A549 (cell line): ENCODE measurements around the gene TAF3. TPM values are rescaled to one million over a fixed set of nuclear protein-coding genes. Genes with fewer than 3 reads are reported as not detected.

Source experiments
- ATAC-seq, 2 experiments: fragments of 200-7000 bp in 1 of 2; fragments of >200 bp in 1 of 2; cut with Nextera tagmentation in 1 of 2; cut with Tn5 transposase in 1 of 2; 3 replicates each; pipeline versions ENCODE4 v1.8.0 to v1.9.1; 2018 to 2020; ENCODE audit warnings: mild to moderate bottlenecking in 1 of 2, moderate library complexity in 1 of 2
- CTCF ChIA-PET: fragments of 300-600 bp; sonication (Branson Sonifier 250); formaldehyde crosslinking; extraction: SDS; loops from one replicate; lab custom pipeline; 2021; ENCODE audit warnings: antibody characterized with exemption, inconsistent platforms; lab: Yijun Ruan, JAX
- POLR2A ChIA-PET: fragments of 350-600 bp; formaldehyde crosslinking; extraction: SDS; loops from one replicate; lab custom pipeline; 2021; ENCODE audit warnings: antibody characterized with exemption, inconsistent platforms; lab: Yijun Ruan, JAX
- DNase-seq, 2 experiments: peaks; one replicate each; pipeline versions ENCODE4 v3.0.0 to v3.0.0-alpha.2; 2011 to 2016; ENCODE audit warnings: low read depth in 1 of 2, low spot score in 1 of 2
- FAIRE-seq: peaks from 2 replicates; lab custom pipeline; 2011; peaks lifted over from hg19 to GRCh38; lab: Jason Lieb, UNC
- H3K27ac ChIP-seq, 2 experiments: fragments of >200 bp; sonication (Bioruptor Twin); formaldehyde crosslinking; 3 replicates each; pipeline ENCODE4 v1.5.1; 2016 to 2017
- H3K4me1 ChIP-seq: fragments of >200 bp; sonication (Bioruptor Twin); formaldehyde crosslinking; 3 replicates; pipeline ENCODE4 v1.6.1; 2016
- H3K4me2 ChIP-seq: fragments of >200 bp; sonication (Bioruptor Twin); formaldehyde crosslinking; 3 replicates; pipeline ENCODE4 v1.6.1; 2016
- H3K4me3 ChIP-seq: fragments of >200 bp; sonication (Bioruptor Twin); formaldehyde crosslinking; 3 replicates; pipeline ENCODE4 v1.5.1; 2016
- H3K9me3 ChIP-seq: fragments of >200 bp; sonication (Bioruptor Twin); formaldehyde crosslinking; 3 replicates; pipeline ENCODE4 v1.6.1; 2016
- CEBPB ChIP-seq, 2 experiments: fragments of >200 bp in 1 of 2; sonication (Bioruptor Twin) in 1 of 2; formaldehyde crosslinking in 1 of 2; IDR thresholded peaks; 2 replicates each; pipeline ENCODE4 v1.6.1; 2012 to 2016
- CHD2 ChIP-seq: fragments of 150-350 bp; IDR thresholded peaks from 2 replicates; pipeline ENCODE4 v1.6.1; 2014; ENCODE audit warnings: low read length; ENCODE audit not compliant: partially characterized antibody
- CHD4 ChIP-seq: fragments of 200-600 bp; sonication (generic); IDR thresholded peaks from 2 replicates; pipeline ENCODE4 v1.6.1; 2016; ENCODE audit warnings: antibody characterized with exemption, mild to moderate bottlenecking, borderline replicate concordance
- EHMT2 ChIP-seq: fragments of 200-600 bp; sonication (generic); IDR thresholded peaks from 2 replicates; pipeline ENCODE4 v1.6.1; 2016; ENCODE audit warnings: antibody characterized with exemption, low read depth, mild to moderate bottlenecking, moderate library complexity
- EP300 ChIP-seq, 2 experiments: fragments of >200 bp; sonication (Bioruptor Twin); formaldehyde crosslinking; IDR thresholded peaks; 2 replicates in 1 of 2; 3 replicates in 1 of 2; pipeline ENCODE4 v1.6.1; 2016 to 2017
- FOSB ChIP-seq: fragments of 250-450 bp; sonication (Bioruptor Pico); IDR thresholded peaks from 2 replicates; pipeline ENCODE4 v1.5.0; 2020; ENCODE audit warnings: mild to moderate bottlenecking, moderate library complexity
- FOXS1 ChIP-seq: fragments of 250-450 bp; sonication (Bioruptor Pico); IDR thresholded peaks from 2 replicates; pipeline ENCODE4 v1.5.0; 2020; ENCODE audit warnings: mild to moderate bottlenecking, moderate library complexity
- HDAC2 ChIP-seq: fragments of 200-600 bp; sonication (generic); IDR thresholded peaks from 2 replicates; pipeline ENCODE4 v1.6.1; 2016
- HOXB5 ChIP-seq: fragments of 250-450 bp; sonication (Bioruptor Pico); IDR thresholded peaks from 2 replicates; pipeline ENCODE4 v1.5.0; 2020; ENCODE audit warnings: mild to moderate bottlenecking, moderate library complexity
- JUNB ChIP-seq: fragments of >200 bp; sonication (Bioruptor Twin); formaldehyde crosslinking; IDR thresholded peaks from 2 replicates; pipeline ENCODE4 v1.6.1; 2016
- KDM1A ChIP-seq: fragments of 200-600 bp; sonication (generic); IDR thresholded peaks from 2 replicates; pipeline ENCODE4 v1.6.1; 2016; ENCODE audit warnings: low read depth, mild to moderate bottlenecking
- KDM5A ChIP-seq: fragments of 200-600 bp; sonication (generic); IDR thresholded peaks from 2 replicates; pipeline ENCODE4 v1.6.1; 2016; ENCODE audit warnings: antibody characterized with exemption, mild to moderate bottlenecking
- MAFK ChIP-seq: fragments of 450-650 bp; IDR thresholded peaks from 2 replicates; pipeline ENCODE4 v1.6.1; 2014; ENCODE audit not compliant: partially characterized antibody
- MYC ChIP-seq: IDR thresholded peaks from 2 replicates; pipeline ENCODE4 v1.6.1; 2012; ENCODE audit warnings: mild to moderate bottlenecking, inconsistent platforms, low read length, improper control_type of control experiment, borderline replicate concordance
- NPAS2 ChIP-seq: fragments of 250-450 bp; sonication (Bioruptor Pico); IDR thresholded peaks from 2 replicates; pipeline ENCODE4 v1.8.0; 2022; ENCODE audit warnings: mild to moderate bottlenecking, moderate library complexity, borderline replicate concordance
- POLR2AphosphoS2 ChIP-seq: conservative IDR thresholded peaks from 2 replicates; pipeline ENCODE4 v1.6.1; 2012; ENCODE audit warnings: low read length, improper control_type of control experiment, inconsistent platforms
- RARB ChIP-seq: fragments of 250-450 bp; sonication (Bioruptor Pico); IDR thresholded peaks from 2 replicates; pipeline ENCODE4 v1.8.0; 2021; ENCODE audit warnings: mild to moderate bottlenecking, moderate library complexity
- RFX5 ChIP-seq: fragments of 450-650 bp; IDR thresholded peaks from 2 replicates; pipeline ENCODE4 v1.7.1; 2014; ENCODE audit warnings: antibody characterized with exemption, mild to moderate bottlenecking, moderate library complexity
- TP53 ChIP-seq: fragments of 250-450 bp; sonication (Bioruptor Pico); IDR thresholded peaks from 2 replicates; pipeline ENCODE4 v1.5.0; 2021; ENCODE audit warnings: mild to moderate bottlenecking, moderate library complexity
- ZC3H11A ChIP-seq: fragments of 450-650 bp; IDR thresholded peaks from 2 replicates; pipeline ENCODE4 v1.6.1; 2014; ENCODE audit warnings: antibody characterized with exemption, mild to moderate bottlenecking
- ZFP36 ChIP-seq: fragments of 450-650 bp; IDR thresholded peaks from 2 replicates; pipeline ENCODE4 v1.6.1; 2014; ENCODE audit warnings: borderline replicate concordance; ENCODE audit not compliant: partially characterized antibody
- WGBS: methylation state at CpG from one replicate; pipeline ENCODE4 v1.1.6; 2017; ENCODE audit errors: missing lambda C conversion rate; 5-methylcytosine and 5-hydroxymethylcytosine counted together
- polyA plus RNA-seq, 4 experiments: library from polyadenylated mRNA; depleted of rRNA in 3 of 4; stranded (reverse); fragments of >200 nt; fragmentation: RNase III in 1 of 4; extraction: RNeasy Plus Mini Kit Qiagen cat#74134 plus additional on column Dnase treatment in 1 of 4; gene quantifications; 2 replicates in 3 of 4; 3 replicates in 1 of 4; pipeline ENCODE4 v1.2.3, GENCODE V29; 2011 to 2017
- TF ChIP-seq, protein P1 (sequence below): fragments of 250-450 bp; sonication (Bioruptor Pico); IDR thresholded peaks from 2 replicates; pipeline ENCODE4 v1.5.0; 2021; ENCODE audit warnings: mild to moderate bottlenecking, moderate library complexity, borderline replicate concordance
- TF ChIP-seq, protein P2 (sequence below): fragments of 200-600 bp; sonication (generic); IDR thresholded peaks from 2 replicates; pipeline ENCODE4 v1.6.1; 2016; ENCODE audit warnings: antibody characterized with exemption, mild to moderate bottlenecking, moderate library complexity
- TF ChIP-seq, protein P3 (sequence below): fragments of >200 bp; sonication (Bioruptor Twin); formaldehyde crosslinking; IDR thresholded peaks from 3 replicates; pipeline ENCODE4 v1.5.1; 2016
- TF ChIP-seq, protein P4 (sequence below): IDR thresholded peaks from 2 replicates; pipeline ENCODE4 v1.6.1; 2012

Gene TAF3
- polyA plus RNA-seq, 2 of the 4 experiments (the other 2 are of a cell fraction), result 5.7 to 6.1 TPM

DNA sequence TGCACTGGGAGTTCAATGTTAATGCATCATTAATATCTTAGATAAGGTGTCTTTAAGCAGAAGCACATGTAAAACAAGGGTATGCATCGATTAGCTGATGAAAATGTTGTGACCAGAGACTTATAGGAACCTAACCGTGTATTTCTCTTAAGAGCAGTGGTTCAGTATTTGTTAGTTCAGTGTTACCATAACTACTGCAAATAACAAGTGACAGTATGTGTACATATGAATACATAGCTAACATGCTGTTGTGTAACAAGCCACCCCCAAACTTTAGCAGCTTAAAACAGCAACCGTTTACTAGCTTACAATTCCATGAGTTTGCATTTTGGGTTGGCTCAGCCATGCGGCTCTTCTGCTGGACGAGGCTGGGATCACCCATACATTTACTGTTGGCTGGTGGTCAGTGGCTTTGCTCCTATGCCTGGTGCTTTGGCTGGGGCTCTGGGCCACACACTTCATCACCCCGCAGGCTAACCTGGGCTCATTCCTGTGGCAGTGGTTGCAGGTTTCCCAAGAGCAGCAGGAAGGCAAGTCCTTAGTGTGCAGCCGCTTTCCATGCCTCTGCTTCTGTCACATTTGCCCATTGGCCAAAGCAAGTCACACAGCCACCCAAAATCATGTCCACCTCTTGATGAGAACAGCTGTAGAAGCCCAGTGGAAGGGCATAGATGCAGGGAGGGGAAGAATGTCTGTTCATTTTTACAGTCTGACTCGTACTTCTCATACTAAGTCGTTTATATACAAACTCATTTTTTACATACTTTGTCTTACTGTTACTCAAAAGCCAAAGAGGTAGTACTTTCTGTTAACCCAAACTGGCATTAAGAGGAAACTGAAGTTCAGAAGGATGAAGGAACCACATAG lies 132.9 kb downstream of the TAF3 start:
- peak in 1 of 2 experiments; percentile 9 for DNase-seq

DNA sequence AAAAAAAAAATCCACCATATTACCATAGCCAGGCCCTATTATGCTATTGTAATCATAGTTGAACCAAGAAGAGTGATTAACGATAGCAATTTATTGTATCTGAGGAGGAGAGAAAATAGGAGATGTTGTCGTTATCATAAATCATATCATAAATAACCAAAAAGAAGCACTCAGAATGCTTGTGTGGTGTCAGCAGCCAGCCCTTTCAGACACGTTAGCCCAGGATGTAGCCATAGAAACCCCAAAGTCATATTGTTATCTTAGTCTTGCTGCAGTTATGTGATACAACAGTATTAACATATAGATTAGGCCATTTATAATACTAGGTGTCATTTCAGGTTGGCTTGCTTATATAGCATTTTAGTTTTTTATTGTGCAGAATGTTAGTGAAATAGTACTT lies 134.0 kb downstream of the TAF3 start:
- 92% methylated on average over 3 of the region's 3 CpGs for WGBS
- CTCF ChIA-PET, result no interaction called here
- TF ChIP-seq CHD2 (no peak), MYC (no peak), KDM1A (no peak), RFX5 (no peak), ZC3H11A (no peak), TP53 (CRISPR knock-in tag) (no peak), JUNB (no peak), KDM5A (no peak), EP300 (IDR thresholded peaks at IDR 0.05) (no peak), MAFK (no peak), HDAC2 (no peak), POLR2AphosphoS2 (no peak), FOSB (no peak)
- TF ChIP-seq, protein P1, sequence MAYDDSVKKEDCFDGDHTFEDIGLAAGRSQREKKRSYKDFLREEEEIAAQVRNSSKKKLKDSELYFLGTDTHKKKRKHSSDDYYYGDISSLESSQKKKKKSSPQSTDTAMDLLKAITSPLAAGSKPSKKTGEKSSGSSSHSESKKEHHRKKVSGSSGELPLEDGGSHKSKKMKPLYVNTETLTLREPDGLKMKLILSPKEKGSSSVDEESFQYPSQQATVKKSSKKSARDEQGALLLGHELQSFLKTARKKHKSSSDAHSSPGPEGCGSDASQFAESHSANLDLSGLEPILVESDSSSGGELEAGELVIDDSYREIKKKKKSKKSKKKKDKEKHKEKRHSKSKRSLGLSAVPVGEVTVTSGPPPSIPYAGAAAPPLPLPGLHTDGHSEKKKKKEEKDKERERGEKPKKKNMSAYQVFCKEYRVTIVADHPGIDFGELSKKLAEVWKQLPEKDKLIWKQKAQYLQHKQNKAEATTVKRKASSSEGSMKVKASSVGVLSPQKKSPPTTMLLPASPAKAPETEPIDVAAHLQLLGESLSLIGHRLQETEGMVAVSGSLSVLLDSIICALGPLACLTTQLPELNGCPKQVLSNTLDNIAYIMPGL (CRISPR knock-in tag), result no peak
- TF ChIP-seq, protein P2, sequence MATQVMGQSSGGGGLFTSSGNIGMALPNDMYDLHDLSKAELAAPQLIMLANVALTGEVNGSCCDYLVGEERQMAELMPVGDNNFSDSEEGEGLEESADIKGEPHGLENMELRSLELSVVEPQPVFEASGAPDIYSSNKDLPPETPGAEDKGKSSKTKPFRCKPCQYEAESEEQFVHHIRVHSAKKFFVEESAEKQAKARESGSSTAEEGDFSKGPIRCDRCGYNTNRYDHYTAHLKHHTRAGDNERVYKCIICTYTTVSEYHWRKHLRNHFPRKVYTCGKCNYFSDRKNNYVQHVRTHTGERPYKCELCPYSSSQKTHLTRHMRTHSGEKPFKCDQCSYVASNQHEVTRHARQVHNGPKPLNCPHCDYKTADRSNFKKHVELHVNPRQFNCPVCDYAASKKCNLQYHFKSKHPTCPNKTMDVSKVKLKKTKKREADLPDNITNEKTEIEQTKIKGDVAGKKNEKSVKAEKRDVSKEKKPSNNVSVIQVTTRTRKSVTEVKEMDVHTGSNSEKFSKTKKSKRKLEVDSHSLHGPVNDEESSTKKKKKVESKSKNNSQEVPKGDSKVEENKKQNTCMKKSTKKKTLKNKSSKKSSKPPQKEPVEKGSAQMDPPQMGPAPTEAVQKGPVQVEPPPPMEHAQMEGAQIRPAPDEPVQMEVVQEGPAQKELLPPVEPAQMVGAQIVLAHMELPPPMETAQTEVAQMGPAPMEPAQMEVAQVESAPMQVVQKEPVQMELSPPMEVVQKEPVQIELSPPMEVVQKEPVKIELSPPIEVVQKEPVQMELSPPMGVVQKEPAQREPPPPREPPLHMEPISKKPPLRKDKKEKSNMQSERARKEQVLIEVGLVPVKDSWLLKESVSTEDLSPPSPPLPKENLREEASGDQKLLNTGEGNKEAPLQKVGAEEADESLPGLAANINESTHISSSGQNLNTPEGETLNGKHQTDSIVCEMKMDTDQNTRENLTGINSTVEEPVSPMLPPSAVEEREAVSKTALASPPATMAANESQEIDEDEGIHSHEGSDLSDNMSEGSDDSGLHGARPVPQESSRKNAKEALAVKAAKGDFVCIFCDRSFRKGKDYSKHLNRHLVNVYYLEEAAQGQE, result no peak

More for the DNA sequence above, 132.9 kb downstream of the TAF3 start:
- H3K27ac ChIP-seq, result no peak overlapping the region
- no peak overlapping the region for H3K4me3 ChIP-seq
- H3K9me3 ChIP-seq, result no peaks in the 10 kb centered on the region; the same call in 2 of the 3 replicates
- ATAC-seq, result peak; percentile 19 to 22; a peak in 1 of 6 replicates
- H3K4me2 ChIP-seq, result no peak overlapping the region
- TF ChIP-seq CEBPB (IDR thresholded peaks at IDR 0.05) (no peak), CHD4 (no peak), EHMT2 (no peak), FOXS1 (no peak), NPAS2 (CRISPR knock-in tag) (no peak), ZFP36 (no peak), RARB (CRISPR knock-in tag) (no peak), HOXB5 (CRISPR knock-in tag) (no peak)
- TF ChIP-seq, protein P3, sequence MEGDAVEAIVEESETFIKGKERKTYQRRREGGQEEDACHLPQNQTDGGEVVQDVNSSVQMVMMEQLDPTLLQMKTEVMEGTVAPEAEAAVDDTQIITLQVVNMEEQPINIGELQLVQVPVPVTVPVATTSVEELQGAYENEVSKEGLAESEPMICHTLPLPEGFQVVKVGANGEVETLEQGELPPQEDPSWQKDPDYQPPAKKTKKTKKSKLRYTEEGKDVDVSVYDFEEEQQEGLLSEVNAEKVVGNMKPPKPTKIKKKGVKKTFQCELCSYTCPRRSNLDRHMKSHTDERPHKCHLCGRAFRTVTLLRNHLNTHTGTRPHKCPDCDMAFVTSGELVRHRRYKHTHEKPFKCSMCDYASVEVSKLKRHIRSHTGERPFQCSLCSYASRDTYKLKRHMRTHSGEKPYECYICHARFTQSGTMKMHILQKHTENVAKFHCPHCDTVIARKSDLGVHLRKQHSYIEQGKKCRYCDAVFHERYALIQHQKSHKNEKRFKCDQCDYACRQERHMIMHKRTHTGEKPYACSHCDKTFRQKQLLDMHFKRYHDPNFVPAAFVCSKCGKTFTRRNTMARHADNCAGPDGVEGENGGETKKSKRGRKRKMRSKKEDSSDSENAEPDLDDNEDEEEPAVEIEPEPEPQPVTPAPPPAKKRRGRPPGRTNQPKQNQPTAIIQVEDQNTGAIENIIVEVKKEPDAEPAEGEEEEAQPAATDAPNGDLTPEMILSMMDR, result no peak
- TF ChIP-seq, protein P4, sequence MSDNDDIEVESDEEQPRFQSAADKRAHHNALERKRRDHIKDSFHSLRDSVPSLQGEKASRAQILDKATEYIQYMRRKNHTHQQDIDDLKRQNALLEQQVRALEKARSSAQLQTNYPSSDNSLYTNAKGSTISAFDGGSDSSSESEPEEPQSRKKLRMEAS, result no peak
- TF ChIP-seq, protein P2, result no peak
- ChIA-PET POLR2A (no interaction called here), CTCF (no interaction called here)
- FAIRE-seq, result no peak
- 74% methylated on average over 9 of the region's 9 CpGs for WGBS
- H3K4me1 ChIP-seq, result peaks cover 13% of the 10 kb centered on the region; the same call in 2 of the 3 replicates

More for the DNA sequence above, 134.0 kb downstream of the TAF3 start:
- ATAC-seq (no peak), FAIRE-seq (no peak), DNase-seq (no peak)
- Histone ChIP-seq H3K4me1 (peaks cover 21% of the 10 kb centered on the region; the same call in 2 of the 3 replicates), H3K27ac (no peak overlapping the region), H3K4me3 (no peak overlapping the region), H3K9me3 (no peaks in the 10 kb centered on the region; the same call in 2 of the 3 replicates), H3K4me2 (no peak overlapping the region)
- POLR2A ChIA-PET, result no interaction called here
